ENCODE results near the gene SEZ6L. TPM values are rescaled to one million over a fixed set of nuclear protein-coding genes. Genes with fewer than 3 reads are reported as not detected.

The SEZ6L gene
- total RNA-seq, 1 experiment from 2014 or later = not detected

- H3K27me3 ChIP-seq (ENCODE audit: low read length) = peaks cover 5% of the 10 kb centered on the region; the same call in 1 of the 2 replicates
- H3K4me1 ChIP-seq (ENCODE audit: insufficient read depth, low read length) = no peaks in the 10 kb centered on the region
- no peaks in the 10 kb centered on the region for H3K36me3 ChIP-seq (ENCODE audit: low read depth, low read length)
- TF ChIP-seq EZH2 (IDR thresholded peaks at IDR 0.05; ENCODE audit: low read length, unreplicated experiment) (no peak), EZH2phosphoT487 (IDR thresholded peaks at IDR 0.05; ENCODE audit: borderline replicate concordance, low read length) (no peak), CTCF (conservative IDR thresholded peaks at IDR 0.05; ENCODE audit: low read depth, low read length) (no peak)
- no peak overlapping the region for H3K4me3 ChIP-seq (ENCODE audit: low read length)
- ChIA-PET POLR2A (ENCODE audit: unreplicated experiment) (no interaction called here), CTCF (no interaction called here)
- no peaks in the 10 kb centered on the region for H3K9me3 ChIP-seq (ENCODE audit: low read length)
- no peak overlapping the region for H3K4me2 ChIP-seq (ENCODE audit: low read length)
- H3K9ac ChIP-seq (ENCODE audit: low read length) = no peak overlapping the region
- no peaks in the 10 kb centered on the region for H4K20me1 ChIP-seq (ENCODE audit: low read length)
- H3F3A ChIP-seq (ENCODE audit: low read length, unreplicated experiment) = no peaks in the 10 kb centered on the region
- no peaks in the 10 kb centered on the region for H3K79me2 ChIP-seq (ENCODE audit: low read length)
- BruUV-seq (replicated peaks) = no TSS peak
- no peak for ATAC-seq
- H2AFZ ChIP-seq (ENCODE audit: low read length) = no peak overlapping the region
- no peak overlapping the region for H3K27ac ChIP-seq (ENCODE audit: low read length)
- intact Hi-C loops (cut with micrococcal nuclease) = no loop called here
- no peaks in the 10 kb centered on the region for H3K9me2 ChIP-seq (replicated peaks; ENCODE audit: low read length)
- DNase-seq = no peak
Observed at GRCh38 chr22:26214466-26214865, 45.2 kb downstream of the SEZ6L start.

- Histone ChIP-seq H3K4me3 (ENCODE audit: low read length) (no peak overlapping the region), H3K27me3 (ENCODE audit: low read length) (peaks cover 5% of the 10 kb centered on the region; the same call in 1 of the 2 replicates), H3K9me2 (replicated peaks; ENCODE audit: low read length) (no peaks in the 10 kb centered on the region), H3K36me3 (ENCODE audit: low read depth, low read length) (no peaks in the 10 kb centered on the region), H3K4me2 (ENCODE audit: low read length) (no peak overlapping the region), H3K79me2 (ENCODE audit: low read length) (no peaks in the 10 kb centered on the region), H2AFZ (ENCODE audit: low read length) (no peak overlapping the region), H3K9ac (ENCODE audit: low read length) (no peak overlapping the region), H3F3A (ENCODE audit: low read length, unreplicated experiment) (no peaks in the 10 kb centered on the region), H3K27ac (ENCODE audit: low read length) (no peak overlapping the region), H3K4me1 (ENCODE audit: insufficient read depth, low read length) (no peaks in the 10 kb centered on the region), H4K20me1 (ENCODE audit: low read length) (no peaks in the 10 kb centered on the region), H3K9me3 (ENCODE audit: low read length) (no peaks in the 10 kb centered on the region)
- TF ChIP-seq EZH2phosphoT487 (IDR thresholded peaks at IDR 0.05; ENCODE audit: borderline replicate concordance, low read length) (no peak), CTCF (conservative IDR thresholded peaks at IDR 0.05; ENCODE audit: low read depth, low read length) (no peak), EZH2 (IDR thresholded peaks at IDR 0.05; ENCODE audit: low read length, unreplicated experiment) (no peak)
- ChIA-PET CTCF (no interaction called here), POLR2A (ENCODE audit: unreplicated experiment) (no interaction called here)
- no peak for ATAC-seq
- DNase-seq = no peak
- intact Hi-C loops (cut with micrococcal nuclease) = no loop called here
- no TSS peak for BruUV-seq (replicated peaks)
Observed at GRCh38 chr22:26215736-26216135, 46.5 kb downstream of the SEZ6L start.

- CTCF ChIA-PET = no interaction called here
- ATAC-seq = no peak
- intact Hi-C loops (cut with micrococcal nuclease) = no loop called here
Observed at GRCh38 chr22:26225207-26225606, 55.9 kb downstream of the SEZ6L start.

More at GRCh38 chr22:26225207-26225606, 55.9 kb downstream of the SEZ6L start:
- no peak overlapping the region for H2AFZ ChIP-seq (ENCODE audit: low read length)
- H3F3A ChIP-seq (ENCODE audit: low read length, unreplicated experiment) = no peaks in the 10 kb centered on the region
- no peaks in the 10 kb centered on the region for H3K9me3 ChIP-seq (ENCODE audit: low read length)
- H3K36me3 ChIP-seq (ENCODE audit: low read depth, low read length) = no peaks in the 10 kb centered on the region
- no peaks in the 10 kb centered on the region for H4K20me1 ChIP-seq (ENCODE audit: low read length)
- 0 out of 2 replicates have a peak, but pooled peaks cover 3% of the 10 kb centered on the region for H3K27me3 ChIP-seq (ENCODE audit: low read length)
- no peak overlapping the region for H3K27ac ChIP-seq (ENCODE audit: low read length)
- DNase-seq = no peak
- TF ChIP-seq EZH2 (IDR thresholded peaks at IDR 0.05; ENCODE audit: low read length, unreplicated experiment) (no peak), EZH2phosphoT487 (IDR thresholded peaks at IDR 0.05; ENCODE audit: borderline replicate concordance, low read length) (no peak), CTCF (conservative IDR thresholded peaks at IDR 0.05; ENCODE audit: low read depth, low read length) (no peak)
- POLR2A ChIA-PET (ENCODE audit: unreplicated experiment) = no interaction called here
- H3K4me3 ChIP-seq (ENCODE audit: low read length) = no peak overlapping the region
- H3K4me1 ChIP-seq (ENCODE audit: insufficient read depth, low read length) = no peaks in the 10 kb centered on the region
- no TSS peak for BruUV-seq (replicated peaks)
- no peaks in the 10 kb centered on the region for H3K79me2 ChIP-seq (ENCODE audit: low read length)
- H3K4me2 ChIP-seq (ENCODE audit: low read length) = no peak overlapping the region
- H3K9ac ChIP-seq (ENCODE audit: low read length) = no peak overlapping the region
- H3K9me2 ChIP-seq (replicated peaks; ENCODE audit: low read length) = no peaks in the 10 kb centered on the region
